NCI-H510A (cell line): ENCODE measurements around the gene SERPINB10.
"Not testable (repeated sequence)": the region's sequence is repeated elsewhere in the genome, so short reads cannot be mapped to it uniquely, and the experiment has no call there.

Experiments
- DNase-seq: peaks from one replicate; lab custom pipeline; 2025; lab: John Stamatoyannopoulos, UW

The SERPINB10 gene

GRCh38 chr18:63892566-63892965 lies 15.2 kb upstream of the SERPINB10 start:
- no peak for DNase-seq

- no peak for DNase-seq
These were observed 13.5 kb upstream of the SERPINB10 start for GRCh38 chr18:63894106-63894772.

GRCh38 chr18:63895190-63895589 lies 12.6 kb upstream of the SERPINB10 start:
- no peak for DNase-seq

GRCh38 chr18:63897072-63897471 lies 10.7 kb upstream of the SERPINB10 start:
- DNase-seq: no peak

- DNase-seq: no peak
These were observed 8.6 kb upstream of the SERPINB10 start for GRCh38 chr18:63899206-63899605.

GRCh38 chr18:63903851-63904570 lies 3.7 kb upstream of the SERPINB10 start:
- no peak for DNase-seq

- DNase-seq: no peak
These were observed 3.1 kb upstream of the SERPINB10 start for GRCh38 chr18:63904694-63905093.

- no peak for DNase-seq
These were observed 2.4 kb upstream of the SERPINB10 start for GRCh38 chr18:63905361-63905760.

- no peak for DNase-seq
These were observed 1.7 kb upstream of the SERPINB10 start for GRCh38 chr18:63906056-63906455.

GRCh38 chr18:63908858-63909257 lies 1.1 kb downstream of the SERPINB10 start:
- DNase-seq: no peak

- DNase-seq: no peak
These were observed 2.1 kb downstream of the SERPINB10 start for GRCh38 chr18:63909870-63910269.

GRCh38 chr18:63917817-63918216 lies 10.1 kb downstream of the SERPINB10 start:
- no peak for DNase-seq

- no peak for DNase-seq
These were observed 14.3 kb downstream of the SERPINB10 start for GRCh38 chr18:63922049-63922448.

GRCh38 chr18:63924551-63924950 lies 16.8 kb downstream of the SERPINB10 start:
- DNase-seq: no peak

- DNase-seq: no peak
These were observed 20.6 kb downstream of the SERPINB10 start for GRCh38 chr18:63928331-63928730.

GRCh38 chr18:63929369-63929768 lies 21.6 kb downstream of the SERPINB10 start:
- DNase-seq: not testable (repeated sequence)

- no peak for DNase-seq
These were observed 23.1 kb downstream of the SERPINB10 start for GRCh38 chr18:63930773-63931354.

GRCh38 chr18:63936156-63936931 lies 28.6 kb downstream of the SERPINB10 start:
- peak; percentile 90 for DNase-seq

GRCh38 chr18:63936932-63937393 lies 29.2 kb downstream of the SERPINB10 start:
- no peak for DNase-seq

GRCh38 chr18:63940008-63940407 lies 32.2 kb downstream of the SERPINB10 start:
- no peak for DNase-seq

- DNase-seq: not testable (repeated sequence)
These were observed 32.8 kb downstream of the SERPINB10 start for GRCh38 chr18:63940543-63941050.
